HEK293 (cell line): ENCODE measurements around the gene RBM7.

ENCODE experiments used
- CTCF ChIA-PET: fragments of 350-600 bp; formaldehyde crosslinking; extraction: SDS; loops from one replicate; lab custom pipeline; 2021; ENCODE audit warnings: antibody characterized with exemption; lab: Yijun Ruan, JAX
- POLR2A ChIA-PET: fragments of 300-600 bp; formaldehyde crosslinking; extraction: SDS; loops from one replicate; lab custom pipeline; 2020; ENCODE audit warnings: antibody characterized with exemption, inconsistent platforms; lab: Yijun Ruan, JAX
- H3K27ac ChIP-seq: fragments of 200-500 bp; sonication (Bioruptor generic); 2 replicates; pipeline ENCODE4 v1.5.1; 2014; ENCODE audit warnings: low read depth, low read length, control low read depth, inconsistent platforms; ENCODE audit errors: extremely low read depth
- H3K36me3 ChIP-seq, 2 experiments: fragments of 200-500 bp in 1 of 2; sonication (Bioruptor generic) in 1 of 2; 1 replicate in 1 of 2; 2 replicates in 1 of 2; pipeline ENCODE4 v1.5.1; 2014 to 2017; ENCODE audit warnings: inconsistent platforms in 2 of 2, low read length in 2 of 2; ENCODE audit not compliant: control insufficient read depth in 2 of 2, insufficient read depth in 1 of 2
- H3K4me1 ChIP-seq: fragments of 200-500 bp; sonication (Bioruptor generic); 2 replicates; pipeline ENCODE4 v1.5.1; 2014; ENCODE audit warnings: mild to moderate bottlenecking, low read length, inconsistent platforms; ENCODE audit not compliant: control insufficient read depth, insufficient read depth
- H3K4me3 ChIP-seq: 2 replicates; pipeline ENCODE4 v1.5.1; 2011; ENCODE audit warnings: low read depth, mild to moderate bottlenecking, control low read depth, low read length, moderate library complexity
- H3K9me3 ChIP-seq: fragments of 200-500 bp; sonication (Bioruptor generic); 2 replicates; pipeline ENCODE4 v1.5.1; 2014; ENCODE audit warnings: low read depth, low read length, inconsistent platforms; ENCODE audit not compliant: control insufficient read depth, insufficient read depth
- HIC1 ChIP-seq: fragments of 450-650 bp; formaldehyde crosslinking; IDR thresholded peaks from 2 replicates; pipeline ENCODE4 v1.5.1; 2016; ENCODE audit warnings: missing biosample characterization, missing genetic modification characterization
- HOXC10 ChIP-seq: sonication (generic); formaldehyde crosslinking; IDR thresholded peaks from 2 replicates; pipeline ENCODE4 v1.8.1; 2023; ENCODE audit warnings: mild to moderate bottlenecking, missing genetic modification reagents
- IKZF3 ChIP-seq: fragments of 450-650 bp; IDR thresholded peaks from 2 replicates; pipeline ENCODE4 v1.5.0; 2018; ENCODE audit warnings: missing biosample characterization, mild to moderate bottlenecking, missing genetic modification characterization, moderate library complexity
- MEIS1 ChIP-seq: sonication (generic); formaldehyde crosslinking; IDR thresholded peaks from 2 replicates; pipeline ENCODE4 v1.8.1; 2022; ENCODE audit warnings: missing genetic modification reagents, mild to moderate bottlenecking, borderline replicate concordance
- PATZ1 ChIP-seq: fragments of 450-650 bp; formaldehyde crosslinking; IDR thresholded peaks from 2 replicates; pipeline ENCODE4 v1.5.1; 2016; ENCODE audit warnings: missing biosample characterization, missing genetic modification characterization
- ZBTB48 ChIP-seq: fragments of 450-650 bp; formaldehyde crosslinking; IDR thresholded peaks from 2 replicates; pipeline ENCODE4 v1.5.1; 2016; ENCODE audit warnings: missing biosample characterization, missing genetic modification characterization
- ZBTB8A ChIP-seq: fragments of 450-650 bp; formaldehyde crosslinking; IDR thresholded peaks from 2 replicates; pipeline ENCODE4 v1.5.1; 2016; ENCODE audit warnings: missing biosample characterization, missing genetic modification characterization
- ZFHX2 ChIP-seq: fragments of 450-650 bp; formaldehyde crosslinking; conservative IDR thresholded peaks from 2 replicates; pipeline ENCODE4 v1.5.1; 2016; ENCODE audit warnings: missing biosample characterization, missing genetic modification characterization
- ZFP41 ChIP-seq: fragments of 450-650 bp; formaldehyde crosslinking; IDR thresholded peaks from 2 replicates; pipeline ENCODE4 v1.5.1; 2016; ENCODE audit warnings: missing biosample characterization, missing genetic modification characterization, borderline replicate concordance
- ZNF16 ChIP-seq: fragments of 450-650 bp; formaldehyde crosslinking; IDR thresholded peaks from 2 replicates; pipeline ENCODE4 v1.5.1; 2016; ENCODE audit warnings: low read depth, missing biosample characterization, missing genetic modification characterization
- ZNF175 ChIP-seq: fragments of 450-650 bp; formaldehyde crosslinking; IDR thresholded peaks from 2 replicates; pipeline ENCODE4 v1.5.1; 2016; ENCODE audit warnings: missing biosample characterization, missing genetic modification characterization
- ZNF184 ChIP-seq: fragments of 450-650 bp; IDR thresholded peaks from 2 replicates; pipeline ENCODE4 v1.5.1; 2018; ENCODE audit warnings: missing biosample characterization, mild to moderate bottlenecking, missing genetic modification characterization
- ZNF248 ChIP-seq: fragments of 450-650 bp; formaldehyde crosslinking; IDR thresholded peaks from 2 replicates; pipeline ENCODE4 v1.5.1; 2017; ENCODE audit warnings: missing biosample characterization, missing genetic modification characterization
- ZNF341 ChIP-seq: fragments of 450-650 bp; formaldehyde crosslinking; IDR thresholded peaks from 2 replicates; pipeline ENCODE4; 2016; ENCODE audit warnings: low read depth, missing biosample characterization, missing genetic modification characterization
- ZNF37A ChIP-seq: fragments of 450-650 bp; IDR thresholded peaks from 2 replicates; pipeline ENCODE4 v1.5.1; 2018; ENCODE audit warnings: missing biosample characterization, missing genetic modification characterization
- ZNF398 ChIP-seq: fragments of 450-650 bp; formaldehyde crosslinking; IDR thresholded peaks from 2 replicates; pipeline ENCODE4 v1.5.1; 2017; ENCODE audit warnings: missing biosample characterization, missing genetic modification characterization
- ZNF48 ChIP-seq: fragments of 450-650 bp; formaldehyde crosslinking; IDR thresholded peaks from 2 replicates; pipeline ENCODE4 v1.5.1; 2016; ENCODE audit warnings: missing biosample characterization, missing genetic modification characterization
- ZNF488 ChIP-seq: fragments of 450-650 bp; formaldehyde crosslinking; IDR thresholded peaks from 2 replicates; pipeline ENCODE4 v1.5.1; 2016; ENCODE audit warnings: missing biosample characterization, missing genetic modification characterization
- ZNF548 ChIP-seq: fragments of 450-650 bp; formaldehyde crosslinking; IDR thresholded peaks from 2 replicates; pipeline ENCODE4 v1.5.1; 2016; ENCODE audit warnings: missing biosample characterization, missing genetic modification characterization
- ZNF596 ChIP-seq: fragments of 450-650 bp; IDR thresholded peaks from 2 replicates; pipeline ENCODE4 v1.5.0; 2018; ENCODE audit warnings: missing biosample characterization, mild to moderate bottlenecking, missing genetic modification characterization, moderate library complexity
- ZNF626 ChIP-seq: fragments of 450-650 bp; sonication (Bioruptor Pico); formaldehyde crosslinking; IDR thresholded peaks from 2 replicates; pipeline ENCODE4 v1.5.1; 2018; ENCODE audit warnings: missing biosample characterization, missing genetic modification characterization, inconsistent platforms
- ZNF639 ChIP-seq: fragments of 450-650 bp; formaldehyde crosslinking; IDR thresholded peaks from 2 replicates; pipeline ENCODE4 v1.5.1; 2016; ENCODE audit warnings: missing biosample characterization, missing genetic modification characterization
- ZNF791 ChIP-seq: fragments of 450-650 bp; formaldehyde crosslinking; IDR thresholded peaks from 2 replicates; pipeline ENCODE4 v1.5.1; 2016; ENCODE audit warnings: missing biosample characterization, missing genetic modification characterization
- ZNF843 ChIP-seq: fragments of 450-650 bp; formaldehyde crosslinking; IDR thresholded peaks from 2 replicates; pipeline ENCODE4 v1.5.1; 2016; ENCODE audit warnings: missing biosample characterization, missing genetic modification characterization
- ZSCAN30 ChIP-seq: fragments of 450-650 bp; IDR thresholded peaks from 2 replicates; pipeline ENCODE4 v1.5.1; 2018; ENCODE audit warnings: missing biosample characterization, mild to moderate bottlenecking, missing genetic modification characterization, moderate library complexity

The RBM7 gene

GRCh38 chr11:114433376-114433775 is 32.9 kb downstream of the RBM7 start (continued):
- no peak for TF ChIP-seq ZNF791 (tag by site-specific recombination)
- no peak for TF ChIP-seq ZNF488 (tag by site-specific recombination)
- TF ChIP-seq ZNF843 (tag by site-specific recombination): no peak
- no peak for TF ChIP-seq PATZ1 (tag by site-specific recombination)
- TF ChIP-seq ZNF341: no peak
- TF ChIP-seq HOXC10 (CRISPR knock-in tag): no peak
- TF ChIP-seq MEIS1: no peak
- no peak for TF ChIP-seq ZNF184
- TF ChIP-seq ZNF16: no peak
- TF ChIP-seq ZNF37A (tag by site-specific recombination): no peak
- no peak for TF ChIP-seq ZNF596 (tag by site-specific recombination)
- TF ChIP-seq IKZF3 (tag by site-specific recombination): no peak
- TF ChIP-seq, all 188 proteins: peak for 0

GRCh38 chr11:114438303-114438702 is 37.8 kb downstream of the RBM7 start:
- CTCF ChIA-PET: no interaction called here
- TF ChIP-seq ZNF248 (tag by site-specific recombination) (no peak), HIC1 (tag by site-specific recombination) (no peak), ZBTB48 (tag by site-specific recombination) (peak; percentile 81)
- TF ChIP-seq, all 188 proteins: peak for 1
- POLR2A ChIA-PET: interaction anchor here (1.4 kb wide), 1 partner anchor 14 kb away, joined by 5 read pairs; no protein-coding TSS in a partner anchor

GRCh38 chr11:114439229-114440120 is 39.0 kb downstream of the RBM7 start, which contains the start of gene REXO2:
TSS of gene REXO2 (plus strand) at chr11:114439467. CDS start at chr11:114439529, 62 bp downstream.
- Histone ChIP-seq H3K36me3 (peaks cover 0 to 10% of the 10 kb centered on the region in 2 experiments; a peak in 1 of 3 replicates), H3K4me3 (peak within 1 kb of the TSS; percentile 65), H3K4me1 (no peaks in the 10 kb centered on the region; the same call in 1 of the 2 replicates), H3K9me3 (no peaks in the 10 kb centered on the region), H3K27ac (peak within 1 kb of the TSS; percentile 55)
- CTCF ChIA-PET: interaction anchor here (0.7 to 1.4 kb wide), 4 partner anchors 48 to 159 kb away, joined by 3 to 8 read pairs (median 3); no protein-coding TSS in a partner anchor
- POLR2A ChIA-PET: interaction anchor here (0.6 to 1.4 kb wide), 5 partner anchors 13 to 99 kb away, joined by 3 to 5 read pairs (median 3); partner anchors contain the start of genes C11orf71 and RBM7
- TF ChIP-seq ZBTB48 (tag by site-specific recombination) (peak; percentile 76; the same call in 1 of the 2 replicates), ZNF175 (no peak), ZNF398 (tag by site-specific recombination) (peak; percentile 28), ZNF48 (tag by site-specific recombination) (no peak), ZNF626 (tag by site-specific recombination) (no peak), ZBTB8A (peak; percentile 70), ZNF548 (tag by site-specific recombination) (no peak; the same call in 1 of the 2 replicates), ZFP41 (tag by site-specific recombination) (no peak), ZSCAN30 (tag by site-specific recombination) (peak; percentile 92), ZNF639 (no peak), ZFHX2 (tag by site-specific recombination) (peak; percentile 41)

More at GRCh38 chr11:114438303-114438702, 37.8 kb downstream of the RBM7 start:
- Histone ChIP-seq H3K4me1 (no peaks in the 10 kb centered on the region; the same call in 1 of the 2 replicates), H3K27ac (no peak overlapping the region), H3K4me3 (no peak overlapping the region), H3K9me3 (no peaks in the 10 kb centered on the region), H3K36me3 (no peaks in the 10 kb centered on the region)
